ENCODE data around the gene CSNK2A2. TPM values are rescaled to one million over a fixed set of nuclear protein-coding genes. Genes with fewer than 3 reads are reported as not detected.

CSNK2A2 gene
- total RNA-seq, 2 donors from 2014 or later: 27.8 to 65.0 TPM

DNA sequence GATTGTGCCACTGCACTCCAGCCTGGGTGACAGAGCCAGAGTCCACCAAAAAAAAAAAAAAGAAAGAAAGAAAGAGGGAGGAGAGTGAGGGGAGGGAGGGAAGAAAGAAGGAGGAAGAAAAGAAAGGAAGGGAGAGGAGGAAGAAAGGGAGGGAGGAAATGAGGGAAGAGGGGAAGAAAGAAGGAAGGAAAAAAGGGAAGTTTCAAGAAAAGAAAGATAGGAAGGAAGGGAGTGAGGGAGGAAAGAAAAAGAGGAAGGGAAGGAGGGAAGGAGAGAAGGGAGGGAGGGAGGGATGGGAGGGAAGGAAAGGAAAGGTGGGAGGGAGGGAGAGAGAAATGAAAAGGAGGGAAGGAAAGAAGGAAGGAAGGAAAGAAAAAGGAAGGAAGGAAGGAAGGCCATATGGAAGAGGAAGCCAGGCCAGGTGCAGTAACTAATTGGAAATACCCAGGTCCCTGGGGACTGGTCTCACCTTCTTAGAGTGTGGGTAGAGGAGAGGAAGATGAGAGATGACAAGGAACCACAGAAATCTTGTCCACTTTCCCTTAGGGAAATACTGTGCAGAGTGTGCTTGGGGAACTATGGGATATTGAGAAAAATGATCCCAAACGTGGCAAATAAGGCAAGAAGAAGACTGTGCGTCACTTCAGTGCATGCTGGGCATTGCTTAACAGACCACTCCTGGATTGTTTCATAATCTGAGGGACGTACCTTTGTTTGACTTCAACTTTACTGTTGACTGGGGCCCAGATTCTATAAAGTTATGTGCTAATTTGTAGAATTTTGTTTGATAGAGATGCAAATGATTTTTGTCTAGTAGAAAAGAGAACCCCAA is 15.1 kb upstream of the CSNK2A2 start:
- intact Hi-C loops (cut with DNase I): no loop called here
- TF ChIP-seq, protein P1, sequence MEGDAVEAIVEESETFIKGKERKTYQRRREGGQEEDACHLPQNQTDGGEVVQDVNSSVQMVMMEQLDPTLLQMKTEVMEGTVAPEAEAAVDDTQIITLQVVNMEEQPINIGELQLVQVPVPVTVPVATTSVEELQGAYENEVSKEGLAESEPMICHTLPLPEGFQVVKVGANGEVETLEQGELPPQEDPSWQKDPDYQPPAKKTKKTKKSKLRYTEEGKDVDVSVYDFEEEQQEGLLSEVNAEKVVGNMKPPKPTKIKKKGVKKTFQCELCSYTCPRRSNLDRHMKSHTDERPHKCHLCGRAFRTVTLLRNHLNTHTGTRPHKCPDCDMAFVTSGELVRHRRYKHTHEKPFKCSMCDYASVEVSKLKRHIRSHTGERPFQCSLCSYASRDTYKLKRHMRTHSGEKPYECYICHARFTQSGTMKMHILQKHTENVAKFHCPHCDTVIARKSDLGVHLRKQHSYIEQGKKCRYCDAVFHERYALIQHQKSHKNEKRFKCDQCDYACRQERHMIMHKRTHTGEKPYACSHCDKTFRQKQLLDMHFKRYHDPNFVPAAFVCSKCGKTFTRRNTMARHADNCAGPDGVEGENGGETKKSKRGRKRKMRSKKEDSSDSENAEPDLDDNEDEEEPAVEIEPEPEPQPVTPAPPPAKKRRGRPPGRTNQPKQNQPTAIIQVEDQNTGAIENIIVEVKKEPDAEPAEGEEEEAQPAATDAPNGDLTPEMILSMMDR (IDR thresholded peaks at IDR 0.05): no peak
- TF ChIP-seq POLR2AphosphoS5 (IDR thresholded peaks at IDR 0.05): no peak
- WGBS: 43% methylated on average over 3 of the region's 3 CpGs
- no peaks in the 10 kb centered on the region for H3K9me3 ChIP-seq
- no peak for DNase-seq (ENCODE audit: low spot score)
- H3K4me3 ChIP-seq: no peak overlapping the region
- no peaks in the 10 kb centered on the region for H3K36me3 ChIP-seq
- no peak overlapping the region for H3K27ac ChIP-seq
- no peaks in the 10 kb centered on the region for H3K27me3 ChIP-seq (replicated peaks; ENCODE audit: insufficient read depth)
- H3K4me1 ChIP-seq (replicated peaks): no peaks in the 10 kb centered on the region

DNA sequence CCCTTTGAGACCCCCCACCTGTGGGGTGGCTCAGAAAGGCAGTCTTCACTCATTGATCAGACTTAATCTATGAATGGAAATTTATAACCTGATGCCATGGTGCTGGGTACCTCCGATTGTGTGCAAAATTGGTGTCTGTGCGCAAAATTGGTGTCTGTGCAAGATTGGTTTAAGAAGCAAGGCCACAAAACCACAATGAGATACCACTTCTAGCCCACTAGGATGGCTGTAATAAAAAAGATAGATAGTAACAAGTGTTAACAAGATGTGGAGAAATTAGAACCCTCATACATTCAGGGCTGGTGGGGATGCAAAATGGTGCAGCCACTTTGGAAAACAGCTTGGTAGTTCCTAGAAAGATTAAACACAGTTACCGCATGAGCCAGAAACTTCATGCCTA is 13.9 kb upstream of the CSNK2A2 start:
- 95% methylated on average over 2 of the region's 3 CpGs for WGBS
- no peak for TF ChIP-seq POLR2AphosphoS5 (IDR thresholded peaks at IDR 0.05)
- no peak for TF ChIP-seq POLR2A (IDR thresholded peaks at IDR 0.05)
- TF ChIP-seq, protein P1 (IDR thresholded peaks at IDR 0.05): no peak
- Histone ChIP-seq H3K36me3 (no peaks in the 10 kb centered on the region), H3K4me1 (replicated peaks) (no peaks in the 10 kb centered on the region), H3K4me3 (no peak overlapping the region), H3K27me3 (replicated peaks; ENCODE audit: insufficient read depth) (no peaks in the 10 kb centered on the region), H3K9me3 (no peaks in the 10 kb centered on the region), H3K27ac (no peak overlapping the region)
- intact Hi-C loops (cut with DNase I): no loop called here
- DNase-seq (ENCODE audit: low spot score): no peak

DNA sequence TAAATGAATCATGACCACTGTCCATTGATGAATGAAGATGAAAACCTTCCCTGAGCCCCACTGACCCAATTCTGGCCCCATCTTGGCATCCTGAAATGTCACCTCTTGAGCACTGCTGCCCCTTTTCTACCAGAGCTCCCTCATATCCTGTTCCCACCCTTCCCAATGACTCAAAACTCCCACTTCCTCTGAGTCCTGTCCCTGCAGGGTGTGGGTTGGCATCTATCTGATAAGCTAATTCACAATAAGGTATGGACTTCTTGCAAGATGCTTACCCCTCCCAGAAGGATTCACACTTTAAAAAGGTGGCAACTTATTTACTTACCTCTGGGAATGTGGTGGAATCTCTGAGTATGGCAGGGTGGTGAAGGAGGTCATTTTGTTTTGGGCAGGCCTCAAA is 13.3 kb upstream of the CSNK2A2 start:
- Histone ChIP-seq H3K4me3 (no peak overlapping the region), H3K27me3 (replicated peaks; ENCODE audit: insufficient read depth) (no peaks in the 10 kb centered on the region), H3K4me1 (replicated peaks) (no peaks in the 10 kb centered on the region), H3K9me3 (no peaks in the 10 kb centered on the region), H3K27ac (no peak overlapping the region), H3K36me3 (no peaks in the 10 kb centered on the region)
- intact Hi-C loops (cut with DNase I): no loop called here
- DNase-seq (ENCODE audit: low spot score): no peak
- TF ChIP-seq, protein P1 (IDR thresholded peaks at IDR 0.05): no peak
- TF ChIP-seq POLR2AphosphoS5 (IDR thresholded peaks at IDR 0.05): no peak
- TF ChIP-seq POLR2A (IDR thresholded peaks at IDR 0.05): no peak

DNA sequence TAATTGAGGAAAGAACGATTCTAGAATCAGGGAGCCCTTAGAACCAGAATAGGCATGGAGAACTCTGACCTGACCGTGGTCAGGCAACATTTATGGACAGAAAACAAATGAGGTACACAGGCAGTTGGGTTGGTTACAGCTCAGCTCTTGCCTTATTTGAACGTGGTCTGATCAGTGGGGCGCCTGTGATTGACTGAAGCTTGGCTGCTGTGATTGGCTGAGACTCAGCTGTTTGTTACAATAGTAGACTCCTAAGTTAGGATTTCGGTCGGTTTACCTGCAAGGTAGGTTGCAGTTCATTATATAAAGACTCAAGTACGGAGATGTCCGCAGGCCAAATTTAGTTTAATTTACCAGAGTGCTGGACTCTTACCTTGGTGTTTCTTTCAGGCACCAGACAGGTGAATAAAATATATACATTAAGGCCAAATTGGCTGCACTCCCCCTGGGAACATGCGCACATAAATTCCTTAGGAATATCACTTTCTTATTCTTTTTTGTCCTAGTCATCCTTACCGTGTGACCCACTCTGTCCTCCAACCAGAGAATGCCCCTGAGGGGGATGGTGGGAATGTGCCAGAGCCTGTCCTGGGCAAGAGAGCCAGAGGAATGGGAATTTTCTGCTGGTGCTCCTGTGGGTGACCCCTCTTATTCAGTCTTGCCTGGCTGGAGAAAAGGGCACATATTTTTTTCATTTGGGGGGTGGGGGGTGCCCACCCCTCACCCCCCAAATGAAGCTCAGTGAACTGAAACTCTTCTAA is 7.5 kb upstream of the CSNK2A2 start:
- no peak overlapping the region for H3K4me3 ChIP-seq
- 66% methylated on average over 10 of the region's 10 CpGs for WGBS
- H3K9me3 ChIP-seq: no peaks in the 10 kb centered on the region
- no peaks in the 10 kb centered on the region for H3K4me1 ChIP-seq (replicated peaks)
- H3K36me3 ChIP-seq: no peaks in the 10 kb centered on the region
- no peaks in the 10 kb centered on the region for H3K27me3 ChIP-seq (replicated peaks; ENCODE audit: insufficient read depth)
- intact Hi-C loops (cut with DNase I): no loop called here
- H3K27ac ChIP-seq: no peak overlapping the region
- no peak for TF ChIP-seq POLR2AphosphoS5 (IDR thresholded peaks at IDR 0.05)
- no peak for DNase-seq (ENCODE audit: low spot score)

DNA sequence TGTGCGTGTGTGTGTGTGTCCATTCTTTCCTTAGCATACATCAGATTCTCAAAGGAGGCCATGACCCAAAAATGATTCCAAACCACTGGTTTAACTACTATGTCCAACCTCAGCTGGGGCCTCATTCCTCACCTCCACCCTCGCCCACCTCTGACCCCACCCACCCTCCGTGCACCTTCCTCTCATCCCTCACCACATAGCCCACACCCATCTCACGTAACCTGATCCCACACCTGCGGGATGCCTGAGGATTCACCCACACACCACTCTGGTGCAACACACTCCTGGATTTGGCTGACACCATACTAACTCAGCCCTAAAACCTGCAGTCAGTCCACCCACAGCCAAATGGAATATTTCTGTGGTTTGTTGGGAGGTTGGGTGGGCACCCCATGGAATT is 3.3 kb upstream of the CSNK2A2 start:
- no peak for DNase-seq (ENCODE audit: low spot score)
- Histone ChIP-seq H3K4me1 (replicated peaks) (peaks cover 8% of the 10 kb centered on the region), H3K4me3 (no peak overlapping the region), H3K27me3 (replicated peaks; ENCODE audit: insufficient read depth) (no peaks in the 10 kb centered on the region), H3K9me3 (no peaks in the 10 kb centered on the region), H3K36me3 (no peaks in the 10 kb centered on the region), H3K27ac (no peak overlapping the region)
- WGBS: 47% methylated on average over 5 of the region's 5 CpGs
- no peak for TF ChIP-seq POLR2A (IDR thresholded peaks at IDR 0.05)
- TF ChIP-seq, protein P1 (IDR thresholded peaks at IDR 0.05): no peak
- no peak for TF ChIP-seq POLR2AphosphoS5 (IDR thresholded peaks at IDR 0.05)
- intact Hi-C loops (cut with DNase I): no loop called here

All from prostate gland (tissue), 2 donors.